ENCODE results near the gene UFC1. TPM values are rescaled to one million over a fixed set of nuclear protein-coding genes. Genes with fewer than 3 reads are reported as not detected.
A peak's percentile ranks its signal among the peaks of the same experiment; 100 is the strongest.

Gene UFC1
- total and polyA plus RNA-seq, 7 donors, result 56.6 to 141 (median 76.2) TPM

- DNase-seq, result peak in 1 of 2 donors; percentile 36
- Histone ChIP-seq H3K4me3 (no peak overlapping the region), H3K9me3 (no peaks in the 10 kb centered on the region), H3K27ac (no peak overlapping the region), H3K4me1 (peaks cover 24% of the 10 kb centered on the region), H3K27me3 (ENCODE audit: insufficient read depth in 3 of 3, low read length in 2 of 3) (no peaks in the 10 kb centered on the region), H3K36me3 (ENCODE audit: insufficient read depth in 1 of 2, low read depth in 1 of 2) (peaks cover 6 to 65% of the 10 kb centered on the region in 2 donors)
- 91 to 95% (median 94%) methylated on average over 11 of the region's 11 CpGs for WGBS, 3 donors
- intact Hi-C loops (cut with DNase I), result no loop called here
- ATAC-seq, result no peak
- TF ChIP-seq CTCF (IDR thresholded peaks at IDR 0.05), result no peak
Measured at GRCh38 chr1:161174911-161175310, 21.1 kb downstream of the UFC1 start.

- H3K27me3 ChIP-seq (ENCODE audit: insufficient read depth in 3 of 3, low read length in 2 of 3), result no peaks in the 10 kb centered on the region
- ATAC-seq (no peak), DNase-seq (peak in 1 of 2 donors; percentile 44)
- WGBS, 3 donors, result 80 to 87% (median 85%) methylated on average over 10 of the region's 10 CpGs
- intact Hi-C loops (cut with DNase I), result no loop called here
- TF ChIP-seq CTCF (IDR thresholded peaks at IDR 0.05), result no peak
- peak overlapping the region; percentile 91 for H3K27ac ChIP-seq
- H3K36me3 ChIP-seq (ENCODE audit: insufficient read depth in 1 of 2, low read depth in 1 of 2), result peaks cover 6 to 55% of the 10 kb centered on the region in 2 donors
- no peaks in the 10 kb centered on the region for H3K9me3 ChIP-seq
- H3K4me3 ChIP-seq, result peak overlapping the region; percentile 77
- H3K4me1 ChIP-seq, result peaks cover 24% of the 10 kb centered on the region
Measured at GRCh38 chr1:161175771-161176453, 22.1 kb downstream of the UFC1 start.

- intact Hi-C loops (cut with DNase I), result loop anchor here in 1 of 2 donors (1.0 kb wide), 2 partner anchors 13 to 44 kb away; partner anchors contain the start of gene DEDD
Measured at GRCh38 chr1:161176468-161177111, 22.8 kb downstream of the UFC1 start.

More at GRCh38 chr1:161176468-161177111, 22.8 kb downstream of the UFC1 start:
- 17 to 18% (median 18%) methylated on average over 15 to 17 of the region's 17 CpGs for WGBS, 3 donors
- Histone ChIP-seq H3K27ac (peak overlapping the region; percentile 91), H3K4me1 (peaks cover 24% of the 10 kb centered on the region), H3K9me3 (no peaks in the 10 kb centered on the region), H3K27me3 (ENCODE audit: insufficient read depth in 3 of 3, low read length in 2 of 3) (no peaks in the 10 kb centered on the region), H3K36me3 (ENCODE audit: insufficient read depth in 1 of 2, low read depth in 1 of 2) (peaks cover 6 to 48% of the 10 kb centered on the region in 2 donors), H3K4me3 (peak overlapping the region; percentile 77)
- DNase-seq (peak in 1 of 2 donors; percentile 28), ATAC-seq (peak in 2 of 4 donors; percentile 1 to 13)
- no peak for TF ChIP-seq CTCF (IDR thresholded peaks at IDR 0.05)
